NCI-H226 (cell line): Measurements from ENCODE around the gene LRSAM1.

ENCODE experiments used
- DNase-seq: peaks from one replicate; pipeline ENCODE4 v3.0.0-alpha.2; 2015

LRSAM1 gene

DNA sequence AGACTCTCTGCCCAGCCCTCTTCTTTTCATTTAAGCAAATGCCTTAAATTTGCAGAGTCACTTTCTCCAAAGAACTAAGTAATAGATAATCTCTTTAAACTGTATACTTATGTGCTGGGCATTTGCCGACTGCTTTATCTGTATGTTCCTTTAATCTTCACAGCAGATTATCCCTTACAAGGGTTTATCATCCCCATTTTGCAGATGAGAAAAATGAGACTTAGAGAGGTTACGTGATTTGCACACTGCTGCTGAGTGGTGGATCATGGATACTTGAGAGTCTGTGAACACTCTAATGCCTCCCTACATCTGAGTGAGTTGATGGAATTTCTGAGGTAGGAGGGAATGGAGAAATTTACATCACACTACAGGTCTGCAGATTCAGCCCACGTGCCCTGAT lies 23.0 kb upstream of the LRSAM1 start:
- DNase-seq = no peak

DNA sequence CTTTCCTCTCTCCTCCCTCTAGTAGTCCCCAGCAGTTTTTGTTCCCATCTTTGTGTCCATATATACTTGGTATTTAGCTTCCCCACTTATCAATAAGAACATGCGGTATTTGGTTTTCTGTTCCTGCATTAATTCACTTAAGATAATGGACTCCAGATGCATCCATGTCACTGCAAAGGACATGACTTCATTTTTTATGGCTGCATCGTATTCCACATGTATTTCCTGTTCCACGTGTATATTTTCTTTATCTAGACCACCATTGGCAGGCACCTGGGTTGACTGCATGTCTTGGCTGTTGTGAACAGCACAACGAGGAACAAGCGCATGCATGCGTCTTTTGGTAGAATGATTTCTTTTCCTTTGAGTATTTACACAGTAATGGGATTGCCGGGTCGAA lies 20.9 kb upstream of the LRSAM1 start:
- no peak for DNase-seq

DNA sequence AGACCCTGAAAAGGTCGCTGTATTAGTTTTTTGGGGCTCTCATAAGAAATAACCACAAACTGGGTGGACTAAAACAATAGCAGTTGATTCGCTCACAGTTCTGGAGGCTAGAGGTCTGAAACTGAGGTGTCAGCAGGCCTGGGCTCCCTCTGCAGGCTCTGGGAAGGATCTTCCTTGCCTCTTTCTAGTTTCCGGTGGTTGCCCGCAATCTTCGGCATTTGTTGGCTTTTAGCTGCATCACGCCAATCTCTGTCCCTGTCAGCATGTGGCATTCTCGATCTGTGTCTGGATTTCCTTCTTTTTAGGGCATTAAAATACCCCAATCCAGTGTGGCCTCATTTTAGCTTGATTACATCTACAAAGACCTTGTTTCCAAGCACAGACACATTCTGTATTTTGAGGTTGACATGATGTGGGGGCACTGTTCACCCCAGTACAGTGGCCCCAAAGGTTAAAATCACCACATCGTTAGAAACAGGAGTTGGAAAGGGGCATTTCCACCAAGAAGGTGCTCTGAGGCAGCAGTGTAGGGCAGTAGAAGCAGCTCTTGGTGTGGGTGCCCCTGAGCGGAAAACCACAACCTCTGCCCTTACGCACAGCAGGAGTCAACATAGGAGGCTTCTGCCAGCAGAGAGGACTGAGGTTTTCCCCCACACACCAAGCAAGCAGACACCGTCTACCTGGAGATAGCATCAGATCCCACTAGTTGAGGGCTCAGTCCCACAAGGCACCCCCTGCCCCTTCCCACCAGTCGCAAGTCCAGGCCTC lies 13.6 kb upstream of the LRSAM1 start:
- DNase-seq = no peak

DNA sequence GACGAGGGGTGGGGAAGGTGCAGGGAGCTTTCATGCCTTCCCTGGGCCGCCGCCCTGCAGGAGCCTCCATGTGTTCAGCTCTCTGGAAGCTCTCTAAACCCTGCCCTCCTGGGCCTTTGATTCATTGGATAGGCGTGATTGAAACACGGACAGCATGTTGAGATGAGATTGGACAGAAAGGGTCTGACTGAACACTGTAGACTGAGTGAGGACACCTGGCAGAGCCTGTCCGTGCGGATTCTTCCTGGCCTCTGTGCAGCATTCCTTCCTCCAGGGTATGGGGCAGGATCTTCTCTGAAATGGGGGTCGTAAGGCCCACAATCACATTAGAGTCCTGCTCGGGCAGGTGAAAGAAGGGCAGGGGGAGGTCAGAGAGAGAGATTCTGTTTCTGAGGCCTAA lies 12.9 kb upstream of the LRSAM1 start:
- DNase-seq = no peak

DNA sequence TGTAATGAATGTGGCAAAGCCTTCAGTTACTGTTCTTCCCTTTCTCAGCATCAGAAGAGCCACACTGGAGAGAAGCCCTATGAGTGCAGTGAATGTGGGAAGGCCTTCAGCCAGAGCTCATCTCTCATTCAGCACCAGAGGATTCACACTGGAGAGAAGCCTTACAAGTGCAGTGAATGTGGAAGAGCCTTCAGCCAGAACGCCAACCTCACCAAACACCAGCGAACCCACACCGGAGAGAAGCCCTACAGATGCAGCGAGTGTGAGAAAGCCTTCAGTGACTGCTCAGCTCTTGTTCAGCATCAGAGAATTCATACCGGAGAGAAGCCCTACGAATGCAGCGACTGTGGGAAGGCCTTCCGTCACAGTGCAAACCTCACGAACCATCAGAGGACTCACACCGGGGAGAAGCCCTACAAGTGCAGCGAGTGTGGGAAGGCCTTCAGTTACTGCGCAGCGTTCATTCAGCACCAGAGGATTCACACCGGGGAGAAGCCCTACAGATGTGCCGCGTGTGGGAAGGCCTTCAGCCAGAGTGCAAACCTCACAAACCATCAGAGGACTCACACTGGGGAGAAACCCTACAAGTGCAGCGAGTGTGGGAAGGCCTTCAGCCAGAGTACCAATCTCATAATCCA lies 6.9 kb upstream of the LRSAM1 start:
- DNase-seq = no peak

DNA sequence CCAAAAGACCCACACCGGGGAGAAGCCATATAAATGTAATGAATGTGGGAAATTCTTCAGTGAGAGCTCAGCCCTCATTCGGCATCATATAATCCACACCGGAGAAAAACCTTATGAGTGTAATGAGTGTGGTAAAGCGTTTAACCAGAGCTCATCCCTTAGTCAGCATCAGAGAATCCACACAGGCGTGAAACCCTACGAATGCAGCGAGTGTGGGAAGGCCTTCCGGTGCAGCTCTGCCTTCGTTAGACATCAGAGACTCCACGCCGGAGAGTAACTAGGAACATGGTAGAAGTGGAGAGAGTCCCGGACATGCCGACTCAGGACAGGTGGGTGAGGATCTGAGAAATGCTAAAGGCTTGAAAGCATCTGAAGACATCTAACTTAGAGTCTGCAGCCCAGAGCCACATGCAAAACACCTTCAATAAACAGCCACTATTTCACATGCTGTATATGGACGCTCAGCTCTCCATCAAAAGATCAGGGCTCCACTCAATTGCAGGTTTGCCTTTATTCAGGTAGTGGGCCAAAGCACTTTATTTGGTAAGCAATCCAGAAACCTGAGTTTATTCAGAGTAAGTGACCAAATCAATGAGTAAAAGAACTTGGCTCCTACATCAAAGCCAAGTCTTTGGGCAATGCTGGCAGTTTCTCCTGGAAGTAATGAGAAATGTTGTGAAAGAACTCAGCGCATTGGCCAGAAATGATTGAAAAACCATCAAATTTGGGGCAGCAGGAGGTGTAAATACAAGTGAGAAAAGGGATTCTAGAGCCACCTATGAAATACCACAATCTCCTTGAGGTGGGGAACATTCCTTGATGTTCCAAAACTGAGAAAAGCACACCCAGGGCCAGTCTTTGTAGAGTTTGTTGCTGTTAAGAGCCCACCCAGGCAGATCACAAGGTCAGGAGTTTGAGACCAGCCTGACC lies 6.1 kb upstream of the LRSAM1 start:
- no peak for DNase-seq

DNA sequence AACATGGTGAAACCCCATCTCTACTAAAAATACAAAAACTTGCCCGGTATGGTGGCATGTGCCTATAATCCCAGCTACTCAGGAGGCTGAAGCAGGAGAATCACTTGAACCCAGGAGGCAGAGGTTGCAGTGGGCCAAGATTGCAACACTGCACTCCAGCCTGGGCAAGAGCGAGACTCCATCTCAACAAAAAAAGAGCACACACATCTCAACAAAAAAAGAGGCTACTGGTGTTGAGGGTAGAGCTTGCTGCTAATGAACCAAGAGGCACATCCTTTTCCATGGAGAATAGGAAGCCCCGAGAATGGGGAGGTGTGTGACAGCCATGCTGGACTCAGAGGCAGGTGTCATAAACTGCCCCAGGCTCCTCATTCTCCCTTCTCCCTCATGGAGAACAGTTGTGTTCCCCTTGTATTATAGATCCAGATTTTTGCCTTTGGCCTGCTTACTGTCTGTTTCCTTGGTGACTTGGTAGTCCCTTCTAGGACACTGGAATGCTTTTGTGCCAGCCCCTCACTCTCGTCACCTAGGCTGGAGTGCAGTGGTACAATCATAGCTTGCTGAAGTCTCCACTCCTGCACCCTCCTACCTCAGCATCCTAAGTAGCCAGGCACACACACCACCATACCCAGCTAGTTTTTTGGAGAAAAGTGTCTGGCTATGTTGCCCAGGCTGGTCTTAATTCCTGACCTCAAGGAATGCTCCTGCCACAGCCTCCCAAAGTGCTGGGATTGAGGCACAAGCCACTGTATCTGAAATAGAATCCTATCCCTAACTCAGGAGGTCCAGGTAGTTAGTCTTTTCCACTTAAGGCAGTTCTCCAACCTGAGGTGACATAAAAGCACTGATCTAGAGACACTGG lies 5.2 kb upstream of the LRSAM1 start:
- DNase-seq = no peak

DNA sequence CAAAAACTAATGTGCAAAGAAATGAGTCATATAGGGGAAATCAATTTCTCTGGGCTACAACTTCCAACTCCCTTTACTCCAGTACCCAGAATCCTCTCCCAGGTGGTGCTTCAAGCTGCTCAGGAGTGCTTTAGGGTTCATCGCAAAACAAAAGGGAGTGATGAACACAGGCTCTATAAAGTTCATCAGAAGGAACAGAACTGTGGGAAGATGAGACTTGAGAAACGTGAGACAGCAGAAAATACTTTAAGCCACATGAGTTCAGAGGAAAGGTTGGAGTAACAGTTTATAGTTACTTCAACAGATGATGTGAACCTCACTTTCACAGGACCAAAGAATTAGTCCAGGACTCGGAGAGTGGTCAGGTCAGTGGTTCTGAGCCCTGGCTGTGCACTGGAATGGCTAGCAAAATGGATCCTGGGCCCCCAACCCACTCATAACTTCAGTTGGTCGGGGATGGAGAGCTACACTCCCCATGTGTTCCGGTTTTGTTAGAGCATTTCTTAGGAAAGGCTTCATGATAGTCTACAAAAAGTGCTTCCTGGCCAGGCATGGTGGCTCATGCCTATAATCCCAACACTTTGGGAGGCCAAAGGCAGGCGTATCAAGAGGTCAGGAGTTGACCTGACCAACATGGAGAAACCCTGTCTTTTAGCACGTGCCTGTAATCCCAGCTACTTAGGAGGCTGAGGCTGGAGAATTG lies 4.4 kb upstream of the LRSAM1 start:
- no peak for DNase-seq

DNA sequence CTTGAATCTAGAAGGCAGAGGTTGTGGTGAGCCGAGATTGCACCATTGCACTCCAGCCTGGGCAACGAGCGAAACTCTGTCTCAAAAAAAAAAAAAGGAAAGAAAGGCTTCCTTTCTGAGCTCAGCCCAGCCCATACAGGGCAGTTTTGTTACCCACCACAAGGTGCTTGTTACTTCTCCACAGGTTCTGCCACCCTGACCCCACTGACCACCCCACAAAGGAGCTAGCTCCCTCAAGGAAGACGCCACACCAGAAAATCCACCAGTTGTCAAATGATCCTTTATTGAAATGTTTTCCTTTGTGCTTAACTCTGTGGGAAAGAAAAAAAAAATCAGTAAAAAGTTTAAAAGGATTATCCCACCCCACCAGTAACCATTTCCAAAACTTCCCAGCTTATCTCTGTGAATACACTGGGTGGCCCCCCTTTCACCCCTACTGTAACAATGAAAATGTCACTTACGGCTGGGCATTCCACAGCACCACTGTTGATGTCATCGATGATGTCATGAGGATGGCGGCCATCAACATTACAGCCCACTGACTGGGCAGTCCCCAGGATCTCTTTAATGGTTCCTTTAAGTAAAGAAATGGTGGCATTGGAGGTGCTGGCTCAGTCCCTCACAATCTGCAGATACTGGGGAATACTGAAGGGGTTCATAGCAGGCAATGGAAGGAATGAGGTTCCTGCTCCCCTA lies 3.7 kb upstream of the LRSAM1 start:
- no peak for DNase-seq

- DNase-seq = no peak
These were observed 3.1 kb upstream of the LRSAM1 start for GRCh38 chr9:127448112-127448805.

GRCh38 chr9:127449332-127449966 lies 1.9 kb upstream of the LRSAM1 start:
- DNase-seq = no peak

GRCh38 chr9:127450243-127450760 lies 1.0 kb upstream of the LRSAM1 start:
- DNase-seq = no peak

DNA sequence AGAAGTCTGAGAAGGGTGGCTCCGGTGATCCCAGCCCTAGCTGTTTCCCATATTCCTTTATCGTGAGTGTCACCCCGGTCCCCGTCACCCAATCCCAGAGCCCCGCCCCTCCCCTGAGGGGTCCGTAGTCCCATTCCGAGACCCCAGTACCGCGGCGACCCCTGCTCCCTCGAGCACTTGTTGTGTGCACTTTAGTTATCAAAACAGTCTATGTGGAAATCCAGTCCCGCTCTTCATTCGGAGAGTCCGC lies 223 bp downstream of the LRSAM1 start:
- DNase-seq = no peak

DNA sequence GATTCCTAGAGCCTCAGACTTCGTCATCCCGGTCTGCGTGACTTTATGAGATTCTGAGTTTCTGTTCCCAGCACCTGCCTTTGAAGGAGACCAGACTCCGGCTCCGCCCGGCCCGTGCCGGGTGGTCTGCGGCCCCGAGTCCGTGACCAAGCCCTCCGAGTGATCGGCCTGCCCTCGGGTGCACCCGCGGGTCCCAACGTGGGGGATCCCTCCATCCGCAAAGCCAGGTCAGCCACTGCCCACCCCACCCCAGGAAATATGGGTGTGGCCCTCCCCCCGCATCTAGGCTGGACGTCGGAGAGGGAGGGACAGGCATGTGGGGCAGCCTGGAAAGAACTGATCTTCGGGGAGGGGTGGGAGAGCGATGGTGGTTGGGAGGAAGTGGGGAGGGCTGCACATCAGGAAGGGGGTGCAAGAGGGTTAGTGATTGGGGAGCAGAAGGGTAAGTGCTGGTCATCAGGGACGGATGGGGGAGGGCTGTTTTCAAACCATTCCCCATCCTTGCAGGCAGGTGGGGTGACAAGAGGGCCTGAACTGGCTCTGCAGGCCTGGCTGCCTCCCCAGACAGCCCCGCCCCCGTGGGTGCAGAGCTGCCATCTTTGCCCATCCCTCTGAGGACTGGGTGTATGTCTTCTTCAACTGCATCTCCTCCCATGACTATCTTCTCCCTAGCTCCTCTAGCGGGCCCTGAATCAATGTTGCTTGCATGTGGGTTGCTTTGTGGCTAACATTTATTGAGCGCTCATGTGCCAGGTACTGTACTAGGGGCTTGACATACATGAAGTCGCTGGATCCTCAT lies 747 bp downstream of the LRSAM1 start:
- DNase-seq = peak; percentile 63

- DNase-seq = peak; percentile 60
These were observed 1.4 kb downstream of the LRSAM1 start for GRCh38 chr9:127452691-127453090.

GRCh38 chr9:127455324-127455992 lies 4.1 kb downstream of the LRSAM1 start:
- peak; percentile 9 for DNase-seq

- DNase-seq = no peak
These were observed 6.0 kb downstream of the LRSAM1 start for GRCh38 chr9:127457191-127457878.

DNA sequence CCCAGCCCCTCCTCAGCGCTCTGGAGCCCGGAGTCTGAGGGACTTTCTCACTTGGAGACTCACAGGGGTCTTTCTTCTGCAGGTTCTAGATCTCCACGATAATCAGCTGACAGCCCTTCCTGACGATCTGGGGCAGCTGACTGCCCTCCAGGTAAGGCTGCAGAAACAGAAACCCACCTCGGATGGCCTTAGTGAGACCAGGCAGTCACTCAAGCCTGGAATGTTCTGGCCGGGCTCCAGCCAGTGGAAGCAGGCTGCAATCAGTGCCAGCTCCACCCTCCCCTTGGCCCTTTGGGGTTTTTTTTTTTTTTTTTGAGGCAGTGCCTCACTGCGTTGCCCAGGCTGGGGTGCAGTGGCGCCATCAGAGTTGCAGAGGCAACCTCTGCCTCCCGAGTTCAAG lies 7.6 kb downstream of the LRSAM1 start:
- no peak for DNase-seq
